SK-N-MC (cell line): ENCODE data around the gene DMTF1.
"Not testable (repeated sequence)": the region's sequence is repeated elsewhere in the genome, so short reads cannot be mapped to it uniquely, and the experiment has no call there.

Source experiments
- DNase-seq: peaks from one replicate; pipeline ENCODE4 v3.0.0-alpha.2; 2011; ENCODE audit warnings: low read depth, low spot score
- H3K27ac ChIP-seq: fragments of 200-600 bp; sonication (generic); 2 replicates; pipeline ENCODE4 v1.5.1; 2016; ENCODE audit warnings: mixed run types
- H3K36me3 ChIP-seq: fragments of 200-600 bp; sonication (generic); 2 replicates; pipeline ENCODE4 v1.6.1; 2017; ENCODE audit warnings: antibody characterized with exemption, low read length, mixed read lengths; ENCODE audit not compliant: insufficient read depth
- H3K4me3 ChIP-seq: fragments of 200-600 bp; sonication (generic); 2 replicates; pipeline ENCODE4 v1.5.1; 2016
- H3K9ac ChIP-seq: fragments of 200-600 bp; sonication (generic); 2 replicates; pipeline ENCODE4 v1.8.0; 2017; ENCODE audit warnings: mixed run types, mixed read lengths; ENCODE audit not compliant: insufficient read length
- H3K9me3 ChIP-seq: fragments of 200-600 bp; sonication (generic); 2 replicates; pipeline ENCODE4 v1.6.1; 2017; ENCODE audit warnings: low read depth, mild to moderate bottlenecking, antibody characterized with exemption, low read length, moderate library complexity, mixed read lengths
- EZH2 ChIP-seq: fragments of 200-600 bp; sonication (generic); IDR thresholded peaks from one replicate; pipeline ENCODE4 v1.6.1; 2017; ENCODE audit warnings: antibody characterized with exemption
- FOXP2 ChIP-seq: optimal IDR thresholded peaks from 2 replicates; pipeline ENCODE3; 2011; ENCODE audit warnings: mild to moderate bottlenecking, moderate library complexity; ENCODE audit not compliant: insufficient read depth; ENCODE audit errors: extremely low read length, control extremely low read depth
- POLR2AphosphoS5 ChIP-seq: IDR thresholded peaks from 2 replicates; pipeline ENCODE4 v1.6.1; 2012; ENCODE audit warnings: mild to moderate bottlenecking, low read depth, low read length, borderline replicate concordance

The DMTF1 gene

GRCh38 chr7:87152112-87152896, at the start of gene DMTF1:
Gene DMTF1, plus strand, starts transcription at chr7:87152453. Its CDS starts 12,489 bp downstream, at chr7:87164942.
- Histone ChIP-seq H3K4me3 (peak within 1 kb of the TSS; percentile 98), H3K9ac (peak within 1 kb of the TSS; percentile 95), H3K36me3 (peaks cover 31% of the 10 kb centered on the region), H3K9me3 (no peaks in the 10 kb centered on the region), H3K27ac (peak within 1 kb of the TSS; percentile 96)
- TF ChIP-seq EZH2 (no peak), FOXP2 (no peak), POLR2AphosphoS5 (peak; percentile 87)
- peak; percentile 40 for DNase-seq

DNA sequence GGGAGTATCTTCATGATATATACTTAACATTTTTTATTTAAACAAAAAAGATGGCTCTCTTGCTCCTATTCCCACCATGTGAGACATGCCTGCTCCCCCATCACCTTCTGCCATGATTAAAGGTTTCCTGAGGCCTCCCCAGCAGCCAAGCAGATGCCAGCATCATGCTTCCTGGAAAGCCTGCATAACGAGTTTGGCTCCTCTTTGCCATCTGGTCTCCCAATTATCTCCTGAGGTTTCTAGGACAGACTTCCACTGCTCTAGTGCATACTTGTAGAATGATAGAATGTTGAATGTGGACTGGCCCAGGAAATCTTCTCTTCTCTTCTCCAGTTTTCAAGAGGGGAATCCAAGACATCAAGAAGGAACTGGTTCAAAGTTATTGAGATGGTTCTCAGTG, 46.9 kb upstream of the DMTF1 start:
- no peak for TF ChIP-seq POLR2AphosphoS5
- TF ChIP-seq EZH2, result no peak
- no peak for TF ChIP-seq FOXP2
- H3K36me3 ChIP-seq, result no peaks in the 10 kb centered on the region
- H3K27ac ChIP-seq, result no peak overlapping the region
- no peak overlapping the region for H3K9ac ChIP-seq
- no peak overlapping the region for H3K4me3 ChIP-seq
- no peak for DNase-seq
- no peaks in the 10 kb centered on the region for H3K9me3 ChIP-seq

DNA sequence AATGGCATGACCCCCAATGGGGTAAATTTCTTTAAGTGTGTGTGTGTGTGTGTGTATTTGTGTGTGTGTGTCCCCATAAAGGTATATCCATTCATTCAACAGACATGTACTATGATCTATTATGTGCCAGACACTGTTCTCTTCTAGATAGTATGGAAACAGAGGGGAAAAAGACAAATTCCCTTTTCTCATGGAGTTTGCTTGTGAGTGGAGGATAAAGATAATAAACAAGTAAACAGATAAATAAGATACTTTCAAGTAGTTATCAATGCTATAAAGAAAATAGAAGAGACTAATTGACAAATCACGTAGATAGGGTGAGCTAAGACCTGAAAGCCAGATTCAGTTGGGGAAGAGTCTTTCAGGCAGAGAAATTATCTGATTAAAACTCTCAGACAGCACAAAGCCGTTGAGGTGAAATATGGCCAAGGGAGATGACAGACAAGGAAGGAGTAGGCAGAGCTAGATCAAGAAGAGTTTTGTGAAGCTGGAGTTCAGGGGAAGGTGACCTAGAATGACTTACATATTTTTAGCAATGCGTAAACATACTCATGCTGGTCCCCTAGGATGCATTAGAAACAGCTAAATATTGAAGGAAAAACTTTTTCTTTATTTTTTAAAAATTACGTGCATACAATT, 45.2 kb upstream of the DMTF1 start:
- no peak for DNase-seq
- H3K4me3 ChIP-seq, result no peak overlapping the region
- H3K27ac ChIP-seq, result no peak overlapping the region
- H3K9ac ChIP-seq, result no peak overlapping the region
- TF ChIP-seq FOXP2 (no peak), POLR2AphosphoS5 (no peak), EZH2 (no peak)
- H3K9me3 ChIP-seq, result no peaks in the 10 kb centered on the region
- no peaks in the 10 kb centered on the region for H3K36me3 ChIP-seq

GRCh38 chr7:87107949-87108776, 44.1 kb upstream of the DMTF1 start:
- no peak for DNase-seq
- no peak for TF ChIP-seq FOXP2
- TF ChIP-seq POLR2AphosphoS5, result no peak
- TF ChIP-seq EZH2, result no peak
- Histone ChIP-seq H3K9ac (no peak overlapping the region), H3K27ac (no peak overlapping the region), H3K4me3 (no peak overlapping the region), H3K36me3 (no peaks in the 10 kb centered on the region), H3K9me3 (no peaks in the 10 kb centered on the region)

GRCh38 chr7:87110778-87111177, 41.5 kb upstream of the DMTF1 start:
- Histone ChIP-seq H3K9me3 (no peaks in the 10 kb centered on the region), H3K4me3 (no peak overlapping the region)
- no peak for TF ChIP-seq POLR2AphosphoS5
- TF ChIP-seq EZH2, result no peak
- no peak for TF ChIP-seq FOXP2

DNA sequence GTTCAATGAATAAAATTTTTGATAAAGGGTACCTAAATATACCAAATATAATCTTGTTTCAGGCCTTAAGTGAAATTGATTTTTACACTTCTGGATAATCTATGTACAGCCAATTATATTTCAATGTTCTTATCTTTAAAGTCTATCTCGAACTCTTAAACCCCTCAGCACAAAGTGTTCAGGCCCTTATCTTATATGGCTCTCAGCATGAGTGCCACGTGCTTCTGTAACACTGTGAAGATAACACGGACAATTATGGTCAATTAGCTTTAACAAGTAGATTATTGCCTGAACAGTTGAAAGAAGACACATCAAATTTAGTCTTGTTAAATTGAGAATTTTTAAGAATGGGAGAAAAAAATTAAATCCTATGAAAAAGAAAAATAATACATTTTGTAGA, 40.4 kb upstream of the DMTF1 start:
- no peak overlapping the region for H3K9ac ChIP-seq
- H3K4me3 ChIP-seq, result no peak overlapping the region
- H3K9me3 ChIP-seq, result no peaks in the 10 kb centered on the region
- no peak for TF ChIP-seq EZH2
- TF ChIP-seq POLR2AphosphoS5, result no peak
- TF ChIP-seq FOXP2, result no peak
- no peaks in the 10 kb centered on the region for H3K36me3 ChIP-seq
- DNase-seq, result no peak
- H3K27ac ChIP-seq, result no peak overlapping the region

More at GRCh38 chr7:87110778-87111177, 41.5 kb upstream of the DMTF1 start:
- DNase-seq, result no peak
- no peak overlapping the region for H3K9ac ChIP-seq
- H3K27ac ChIP-seq, result no peak overlapping the region
- no peaks in the 10 kb centered on the region for H3K36me3 ChIP-seq

DNA sequence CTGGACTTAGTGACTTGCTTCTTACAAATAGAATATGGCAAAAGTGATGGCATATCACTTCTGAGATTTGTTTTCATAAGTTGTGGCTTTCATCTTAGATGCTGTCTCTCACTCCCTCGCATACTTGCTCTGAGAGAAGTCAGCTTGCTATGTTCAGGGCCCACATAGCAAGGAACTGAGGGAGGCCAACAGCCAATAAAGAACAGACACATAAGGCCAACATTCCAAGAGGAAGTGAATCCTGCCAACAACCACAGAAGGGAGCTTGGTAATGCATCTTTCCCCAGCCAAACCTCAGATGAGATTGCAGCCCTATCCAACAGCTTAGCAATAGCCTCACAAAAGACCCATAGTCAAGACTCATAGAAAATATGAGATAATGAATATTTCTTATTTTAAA, 39.2 kb upstream of the DMTF1 start:
- no peak overlapping the region for H3K4me3 ChIP-seq
- H3K9ac ChIP-seq, result no peak overlapping the region
- H3K9me3 ChIP-seq, result no peaks in the 10 kb centered on the region
- DNase-seq, result no peak
- no peak for TF ChIP-seq POLR2AphosphoS5
- TF ChIP-seq FOXP2, result no peak
- no peak for TF ChIP-seq EZH2
- no peaks in the 10 kb centered on the region for H3K36me3 ChIP-seq
- H3K27ac ChIP-seq, result no peak overlapping the region

- not testable (repeated sequence) for DNase-seq, H3K27ac ChIP-seq, H3K9me3 ChIP-seq, H3K9ac ChIP-seq, H3K36me3 ChIP-seq, H3K4me3 ChIP-seq
Observed at GRCh38 chr7:87113904-87114303, 38.3 kb upstream of the DMTF1 start.

- not testable (repeated sequence) for H3K27ac ChIP-seq, H3K36me3 ChIP-seq, H3K4me3 ChIP-seq, H3K9ac ChIP-seq, H3K9me3 ChIP-seq, DNase-seq
Observed at GRCh38 chr7:87115772-87116171, 36.5 kb upstream of the DMTF1 start.
